ENCODE results near the gene KPNA6.

The KPNA6 gene

DNA sequence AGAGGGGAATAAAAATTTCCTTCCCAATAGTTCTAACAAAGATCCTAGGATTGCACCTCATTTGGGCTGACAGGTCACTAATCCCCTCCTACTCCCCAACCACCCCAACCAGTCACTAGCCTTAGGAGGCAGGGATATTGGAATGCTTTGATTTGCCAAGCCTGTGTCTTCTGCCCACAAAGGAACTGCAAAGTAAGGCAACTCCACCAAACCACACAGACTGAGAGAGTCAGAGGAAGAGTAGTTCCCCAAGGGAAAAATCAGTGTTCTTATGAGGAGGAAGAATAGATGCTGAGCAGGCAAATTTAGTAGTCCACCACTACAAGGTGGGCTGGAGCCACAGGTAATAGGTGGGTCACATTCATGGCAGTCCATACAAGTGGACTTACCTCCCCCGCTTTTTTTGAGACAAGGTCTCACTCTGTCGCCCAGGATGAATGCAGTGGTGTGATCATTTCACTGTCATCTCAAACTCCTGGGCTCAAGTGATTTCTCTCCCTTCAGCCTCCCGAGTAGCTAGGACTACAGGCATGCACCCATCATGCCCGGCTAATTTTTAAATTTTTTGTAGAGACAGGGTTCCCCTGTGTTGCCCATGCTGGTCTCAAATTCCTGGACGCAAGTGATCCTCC lies 38.8 kb upstream of the KPNA6 start:
- TF ChIP-seq, protein P1, sequence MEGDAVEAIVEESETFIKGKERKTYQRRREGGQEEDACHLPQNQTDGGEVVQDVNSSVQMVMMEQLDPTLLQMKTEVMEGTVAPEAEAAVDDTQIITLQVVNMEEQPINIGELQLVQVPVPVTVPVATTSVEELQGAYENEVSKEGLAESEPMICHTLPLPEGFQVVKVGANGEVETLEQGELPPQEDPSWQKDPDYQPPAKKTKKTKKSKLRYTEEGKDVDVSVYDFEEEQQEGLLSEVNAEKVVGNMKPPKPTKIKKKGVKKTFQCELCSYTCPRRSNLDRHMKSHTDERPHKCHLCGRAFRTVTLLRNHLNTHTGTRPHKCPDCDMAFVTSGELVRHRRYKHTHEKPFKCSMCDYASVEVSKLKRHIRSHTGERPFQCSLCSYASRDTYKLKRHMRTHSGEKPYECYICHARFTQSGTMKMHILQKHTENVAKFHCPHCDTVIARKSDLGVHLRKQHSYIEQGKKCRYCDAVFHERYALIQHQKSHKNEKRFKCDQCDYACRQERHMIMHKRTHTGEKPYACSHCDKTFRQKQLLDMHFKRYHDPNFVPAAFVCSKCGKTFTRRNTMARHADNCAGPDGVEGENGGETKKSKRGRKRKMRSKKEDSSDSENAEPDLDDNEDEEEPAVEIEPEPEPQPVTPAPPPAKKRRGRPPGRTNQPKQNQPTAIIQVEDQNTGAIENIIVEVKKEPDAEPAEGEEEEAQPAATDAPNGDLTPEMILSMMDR (IDR thresholded peaks at IDR 0.05; ENCODE audit: insufficient read depth, low read length, missing control alignments) = no peak
- H3K4me3 ChIP-seq (ENCODE audit: low read depth, low read length) = no peak overlapping the region
- ChIA-PET POLR2A (interaction anchor here (0.7 kb wide), 1 partner anchor 39 kb away, joined by 4 read pairs; the partner anchor contains the start of gene KPNA6), CTCF (interaction anchor here (1.0 kb wide), 1 partner anchor 307 kb away, joined by 3 read pairs; no protein-coding TSS in a partner anchor)
- no peak for DNase-seq (ENCODE audit: low read depth, low spot score)

DNA sequence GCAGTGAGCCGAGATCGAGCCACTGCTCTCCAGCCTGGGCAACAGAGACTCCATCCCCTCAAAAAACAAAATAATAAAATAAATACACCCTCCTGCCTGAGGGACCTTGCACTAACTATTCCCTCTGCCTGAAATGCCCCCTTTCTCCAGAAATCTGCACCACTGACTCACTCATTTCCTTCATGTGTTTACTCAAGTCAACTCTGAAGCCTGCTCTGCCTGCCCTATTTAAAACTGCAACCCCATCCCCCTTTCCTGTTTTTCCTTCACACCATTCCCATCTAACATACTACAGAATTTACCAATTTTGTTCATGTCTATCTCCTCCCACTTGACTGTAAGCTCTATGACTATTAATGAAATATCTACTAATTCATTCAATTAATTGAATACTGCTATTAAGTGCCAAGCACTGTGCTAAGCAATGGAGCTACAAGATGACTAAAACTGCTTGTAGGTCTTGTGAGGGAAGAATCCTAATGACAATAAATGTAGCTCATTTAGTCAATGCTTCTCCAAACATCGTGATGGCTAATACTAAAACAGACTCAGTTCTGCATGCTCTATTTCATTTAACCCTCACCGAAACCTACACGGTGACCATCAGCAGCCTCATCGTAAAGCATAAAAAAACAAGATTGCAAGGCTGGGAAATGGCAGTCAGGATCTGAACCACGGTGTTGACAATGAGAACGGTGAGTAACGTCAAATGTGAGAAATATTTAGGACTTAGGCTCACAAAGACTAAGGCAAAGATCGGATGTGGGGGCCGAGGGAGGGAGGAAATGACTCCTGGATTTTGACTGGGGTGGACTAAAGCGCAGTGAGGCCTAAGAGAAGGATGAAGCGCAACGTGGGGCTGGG lies 35.9 kb upstream of the KPNA6 start:
- TF ChIP-seq, protein P1 (IDR thresholded peaks at IDR 0.05; ENCODE audit: insufficient read depth, low read length, missing control alignments) = no peak
- DNase-seq (ENCODE audit: low read depth, low spot score) = no peak
- ChIA-PET CTCF (interaction anchor here (0.9 to 2.2 kb wide), 7 partner anchors 10 to 283 kb away, joined by 3 to 12 read pairs (median 4); no protein-coding TSS in a partner anchor), POLR2A (interaction anchor here (0.8 to 1.9 kb wide), 7 partner anchors 9 to 264 kb away, joined by 4 to 15 read pairs (median 8); partner anchors contain the start of genes CCDC28B, KPNA6, MARCKSL1 and TXLNA)
- H3K4me3 ChIP-seq (ENCODE audit: low read depth, low read length) = peak overlapping the region; percentile 95

DNA sequence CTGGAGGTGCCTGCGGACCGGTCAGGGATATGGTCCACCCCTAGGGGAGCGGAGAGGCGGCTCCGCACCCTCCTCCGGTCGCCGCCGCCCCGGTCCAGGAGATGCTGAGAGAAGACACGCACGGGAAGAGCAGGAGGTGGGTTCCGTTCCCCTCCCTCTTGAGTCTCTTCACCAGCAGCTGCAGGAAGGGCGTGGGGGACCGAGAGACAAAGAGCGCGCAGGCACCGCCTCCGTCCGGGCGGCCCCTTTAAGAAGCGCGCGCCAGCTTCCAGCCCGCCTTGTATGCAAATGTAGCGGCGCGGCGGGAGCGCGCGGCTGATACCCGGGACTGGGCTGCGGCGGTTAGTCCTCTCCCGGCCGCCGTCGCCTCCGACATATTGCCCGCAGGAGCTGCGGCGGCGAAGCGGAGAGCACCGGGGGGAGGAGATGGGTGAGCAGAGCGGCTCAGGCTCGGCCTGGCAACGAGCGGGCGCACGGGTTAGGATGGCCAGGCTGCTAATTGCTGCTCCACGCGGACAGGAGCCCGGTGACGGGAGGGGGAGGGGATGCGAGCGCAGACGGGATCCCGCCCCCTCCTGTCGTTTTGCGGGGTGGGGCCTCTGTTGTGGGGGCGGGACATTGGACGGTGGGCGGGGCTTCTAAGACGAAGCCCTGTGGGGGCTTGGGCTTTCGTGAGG lies 35.1 kb upstream of the KPNA6 start, which contains the start of gene TMEM39B:
TMEM39B (plus strand) TSS at position 318 of the 677 bp plus-strand sequence; CDS start at position 427, 109 bp downstream.
- TF ChIP-seq, protein P1 (IDR thresholded peaks at IDR 0.05; ENCODE audit: insufficient read depth, low read length, missing control alignments) = no peak
- POLR2A ChIA-PET = interaction anchor here (0.5 to 1.9 kb wide), 12 partner anchors 10 to 847 kb away, joined by 3 to 15 read pairs (median 4); partner anchors contain the start of genes CCDC28B, KPNA6, MARCKSL1 and TXLNA

DNA sequence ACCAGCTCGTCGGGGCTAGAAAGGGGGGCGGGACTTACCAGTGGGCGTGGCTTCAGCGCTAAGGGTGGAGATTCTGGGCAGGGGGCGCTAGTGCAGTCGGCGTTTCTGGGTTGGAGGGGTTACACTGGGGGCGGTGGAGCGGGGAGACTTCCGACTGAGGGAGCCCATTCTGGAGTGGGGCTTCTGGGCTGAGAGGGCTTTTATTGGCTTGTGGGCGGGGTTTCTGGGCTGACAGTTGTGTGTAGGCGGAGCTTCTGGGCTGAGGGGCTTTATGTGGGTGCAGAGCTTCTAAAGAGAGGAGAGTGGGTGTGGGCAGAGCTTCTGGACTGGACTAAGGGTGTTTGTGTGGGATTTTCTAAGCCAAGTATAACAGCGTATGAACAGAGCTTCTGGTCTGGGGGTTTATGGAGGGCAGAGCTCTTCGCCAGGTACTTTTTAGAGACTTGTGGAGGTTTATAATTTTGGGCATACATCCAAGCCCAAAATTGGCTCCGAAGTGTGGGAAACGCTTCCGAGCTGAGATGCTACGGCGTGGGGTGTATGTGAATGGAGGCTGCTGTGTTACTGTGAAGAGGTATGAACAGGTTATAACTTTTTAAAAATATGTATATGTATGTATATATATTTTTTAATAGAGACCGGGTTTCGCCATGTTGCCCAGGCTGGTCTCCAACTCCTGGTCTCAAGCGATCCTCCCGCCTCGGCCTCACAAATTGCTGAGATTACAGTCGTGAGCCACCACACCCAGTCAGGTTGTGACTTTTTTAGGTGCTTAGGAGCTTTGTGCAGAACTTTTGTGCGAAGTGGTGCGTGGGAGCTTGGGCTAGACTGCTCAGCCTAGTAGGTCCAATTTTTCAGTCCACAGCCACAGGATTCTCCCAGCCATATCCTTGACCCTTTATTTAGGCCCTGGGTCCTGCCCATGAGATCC lies 34.3 kb upstream of the KPNA6 start:
- peak overlapping the region; percentile 95 for H3K4me3 ChIP-seq (ENCODE audit: low read depth, low read length)
- TF ChIP-seq, protein P1 (IDR thresholded peaks at IDR 0.05; ENCODE audit: insufficient read depth, low read length, missing control alignments) = peak; percentile 27
- DNase-seq (ENCODE audit: low read depth, low spot score) = no peak
- ChIA-PET CTCF (interaction anchor here (0.6 to 2.0 kb wide), 17 partner anchors 8 to 373 kb away, joined by 3 to 22 read pairs (median 4); no protein-coding TSS in a partner anchor), POLR2A (interaction anchor here (0.5 to 1.9 kb wide), 12 partner anchors 11 to 848 kb away, joined by 3 to 15 read pairs (median 4); partner anchors contain the start of genes BSDC1, CCDC28B, KPNA6 and MARCKSL1)

More for the DNA sequence above, 35.1 kb upstream of the KPNA6 start, which contains the start of gene TMEM39B:
- DNase-seq (ENCODE audit: low read depth, low spot score) = no peak
- CTCF ChIA-PET = interaction anchor here (0.6 to 2.2 kb wide), 15 partner anchors 8 to 284 kb away, joined by 3 to 22 read pairs (median 4); no protein-coding TSS in a partner anchor
- H3K4me3 ChIP-seq (ENCODE audit: low read depth, low read length) = peak within 1 kb of the TSS; percentile 95

DNA sequence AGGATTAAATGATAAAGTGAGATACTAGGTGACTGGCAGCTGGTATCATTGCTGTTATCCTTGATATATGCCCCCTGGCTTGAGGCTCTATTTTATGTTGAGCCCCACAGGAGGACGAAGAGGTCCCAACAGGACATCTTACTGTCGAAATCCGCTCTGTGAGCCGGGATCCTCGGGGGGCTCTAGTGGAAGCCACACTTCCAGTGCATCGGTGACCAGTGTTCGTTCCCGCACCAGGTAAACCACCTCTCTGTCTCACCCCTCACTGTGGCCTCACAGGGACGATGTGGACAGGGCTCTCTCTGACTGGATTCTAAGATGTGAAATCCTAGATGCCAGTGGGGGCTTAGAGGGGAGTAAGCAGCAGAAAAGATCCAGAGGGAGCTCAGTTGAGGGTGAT lies 33.0 kb upstream of the KPNA6 start:
- TF ChIP-seq, protein P1 (IDR thresholded peaks at IDR 0.05; ENCODE audit: insufficient read depth, low read length, missing control alignments) = no peak
- CTCF ChIA-PET = interaction anchor here (0.9 to 1.4 kb wide), 5 partner anchors 15 to 72 kb away, joined by 3 to 5 read pairs (median 3); partner anchors contain the start of gene KPNA6
- POLR2A ChIA-PET = interaction anchor here (0.7 kb wide), 1 partner anchor 14 kb away, joined by 3 read pairs; no protein-coding TSS in a partner anchor
- no peak for DNase-seq (ENCODE audit: low read depth, low spot score)
- H3K4me3 ChIP-seq (ENCODE audit: low read depth, low read length) = no peak overlapping the region
